Neutrophil (primary cell): ENCODE measurements around the gene TMX2.

Experiments used
- H3K27ac ChIP-seq: fragments of 200-600 bp; sonication (generic); 2 replicates; pipeline ENCODE4 v1.5.1; 2016; ENCODE audit warnings: mild to moderate bottlenecking, moderate library complexity
- H3K27me3 ChIP-seq: fragments of 200-600 bp; sonication (generic); 2 replicates; pipeline ENCODE4 v1.6.0; 2016; ENCODE audit warnings: mild to moderate bottlenecking
- H3K36me3 ChIP-seq: fragments of 200-600 bp; sonication (generic); 2 replicates; pipeline ENCODE4 v1.5.1; 2017
- H3K4me1 ChIP-seq, 2 experiments: fragments of 200-600 bp in 1 of 2; sonication (generic) in 1 of 2; 1 replicate in 1 of 2; 2 replicates in 1 of 2; pipeline versions ENCODE4 v1.5.1 to v1.6.1; 2013 to 2016; ENCODE audit warnings: low read depth in 1 of 2, low read length in 1 of 2, mild to moderate bottlenecking in 1 of 2, moderate library complexity in 1 of 2; ENCODE audit not compliant: control insufficient read depth in 1 of 2, insufficient read depth in 1 of 2
- H3K4me3 ChIP-seq, 2 experiments: fragments of 200-600 bp in 1 of 2; sonication (generic) in 1 of 2; 1 replicate in 1 of 2; 2 replicates in 1 of 2; pipeline ENCODE4 v1.5.1; 2013 to 2016; ENCODE audit warnings: low read depth in 1 of 2, low read length in 1 of 2, mild to moderate bottlenecking in 1 of 2, moderate library complexity in 1 of 2
- H3K9me3 ChIP-seq: fragments of 200-600 bp; sonication (generic); 2 replicates; pipeline ENCODE4 v1.5.1; 2016
- TF ChIP-seq, protein P1 (sequence below): fragments of 200-600 bp; sonication (generic); IDR thresholded peaks from 2 replicates; pipeline ENCODE4 v1.5.1; 2016; ENCODE audit warnings: antibody characterized with exemption

The TMX2 gene

DNA sequence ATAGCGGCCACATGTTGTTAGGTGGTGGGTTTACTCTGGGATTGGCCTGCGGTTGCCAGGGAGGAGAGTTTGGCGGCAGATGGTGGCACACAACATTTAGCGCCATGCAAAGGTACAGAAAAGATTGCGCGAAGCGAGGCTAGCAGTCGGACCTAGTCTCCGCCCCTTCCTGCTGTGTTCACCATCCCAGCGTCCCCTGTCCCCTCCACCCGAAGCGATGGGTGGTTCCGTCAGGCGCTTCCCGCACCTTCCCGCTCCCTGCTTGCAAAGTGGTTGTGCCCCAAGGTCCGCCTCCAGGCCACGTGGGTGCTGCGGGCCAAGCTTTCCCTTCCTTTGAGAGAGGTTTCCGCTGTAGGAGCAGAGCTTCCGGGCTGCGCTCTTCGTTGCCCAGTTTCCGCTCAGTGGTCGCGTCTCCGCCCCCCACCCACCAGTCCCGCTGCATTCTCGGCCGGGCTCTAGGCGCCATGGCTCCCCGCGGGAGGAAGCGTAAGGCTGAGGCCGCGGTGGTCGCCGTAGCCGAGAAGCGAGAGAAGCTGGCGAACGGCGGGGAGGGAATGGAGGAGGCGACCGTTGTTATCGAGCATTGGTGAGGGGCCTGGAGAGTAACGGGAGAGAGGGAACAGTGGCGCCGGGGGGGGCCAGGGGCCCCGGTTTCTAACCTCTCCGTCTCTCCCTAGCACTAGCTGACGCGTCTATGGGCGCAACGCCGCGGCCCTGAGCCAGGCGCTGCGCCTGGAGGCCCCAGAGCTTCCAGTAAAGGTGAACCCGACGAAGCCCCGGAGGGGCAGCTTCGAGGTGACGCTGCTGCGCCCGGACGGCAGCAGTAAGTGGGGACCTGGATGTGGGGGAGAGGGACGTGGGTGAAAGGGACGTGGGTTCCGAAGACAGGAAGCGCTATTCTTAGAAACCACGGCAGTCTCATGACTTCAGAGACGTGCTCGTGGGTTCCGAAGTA, 29.0 kb downstream of the TMX2 start, which contains the start of gene SELENOH:
Gene SELENOH (plus strand): TSS at position 360 of the 955 bp plus-strand sequence. CDS start 105 bp downstream, at position 465.
- Histone ChIP-seq H3K27ac (peak within 1 kb of the TSS; percentile 84), H3K36me3 (peaks cover 46% of the 10 kb centered on the region), H3K9me3 (no peaks in the 10 kb centered on the region), H3K27me3 (no peaks in the 10 kb centered on the region), H3K4me1 (peaks cover 17% of the 10 kb centered on the region in 2 experiments), H3K4me3 (peak within 1 kb of the TSS; percentile 62 to 88)
- TF ChIP-seq, protein P1, sequence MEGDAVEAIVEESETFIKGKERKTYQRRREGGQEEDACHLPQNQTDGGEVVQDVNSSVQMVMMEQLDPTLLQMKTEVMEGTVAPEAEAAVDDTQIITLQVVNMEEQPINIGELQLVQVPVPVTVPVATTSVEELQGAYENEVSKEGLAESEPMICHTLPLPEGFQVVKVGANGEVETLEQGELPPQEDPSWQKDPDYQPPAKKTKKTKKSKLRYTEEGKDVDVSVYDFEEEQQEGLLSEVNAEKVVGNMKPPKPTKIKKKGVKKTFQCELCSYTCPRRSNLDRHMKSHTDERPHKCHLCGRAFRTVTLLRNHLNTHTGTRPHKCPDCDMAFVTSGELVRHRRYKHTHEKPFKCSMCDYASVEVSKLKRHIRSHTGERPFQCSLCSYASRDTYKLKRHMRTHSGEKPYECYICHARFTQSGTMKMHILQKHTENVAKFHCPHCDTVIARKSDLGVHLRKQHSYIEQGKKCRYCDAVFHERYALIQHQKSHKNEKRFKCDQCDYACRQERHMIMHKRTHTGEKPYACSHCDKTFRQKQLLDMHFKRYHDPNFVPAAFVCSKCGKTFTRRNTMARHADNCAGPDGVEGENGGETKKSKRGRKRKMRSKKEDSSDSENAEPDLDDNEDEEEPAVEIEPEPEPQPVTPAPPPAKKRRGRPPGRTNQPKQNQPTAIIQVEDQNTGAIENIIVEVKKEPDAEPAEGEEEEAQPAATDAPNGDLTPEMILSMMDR, result no peak

DNA sequence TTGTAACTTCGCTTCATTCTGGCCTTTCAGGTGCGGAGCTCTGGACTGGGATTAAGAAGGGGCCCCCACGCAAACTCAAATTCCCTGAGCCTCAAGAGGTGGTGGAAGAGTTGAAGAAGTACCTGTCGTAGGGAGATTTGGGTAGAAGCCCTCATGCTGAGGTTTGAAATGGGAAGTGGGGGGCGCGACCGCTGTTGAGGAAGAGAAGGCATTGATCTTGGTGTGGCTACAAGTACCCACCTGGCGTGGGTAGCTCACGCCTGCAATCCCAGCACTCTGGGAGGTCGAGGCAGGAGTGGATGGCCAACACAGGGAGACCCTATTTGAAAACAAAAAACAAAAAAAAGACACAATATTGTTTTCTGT, 29.7 kb downstream of the TMX2 start:
- Histone ChIP-seq H3K4me1 (peaks cover 17% of the 10 kb centered on the region in 2 experiments), H3K36me3 (peaks cover 46% of the 10 kb centered on the region), H3K4me3 (peak overlapping the region; percentile 62 to 88), H3K27ac (peak overlapping the region; percentile 84), H3K27me3 (no peaks in the 10 kb centered on the region), H3K9me3 (no peaks in the 10 kb centered on the region)
- TF ChIP-seq, protein P1, result no peak

DNA sequence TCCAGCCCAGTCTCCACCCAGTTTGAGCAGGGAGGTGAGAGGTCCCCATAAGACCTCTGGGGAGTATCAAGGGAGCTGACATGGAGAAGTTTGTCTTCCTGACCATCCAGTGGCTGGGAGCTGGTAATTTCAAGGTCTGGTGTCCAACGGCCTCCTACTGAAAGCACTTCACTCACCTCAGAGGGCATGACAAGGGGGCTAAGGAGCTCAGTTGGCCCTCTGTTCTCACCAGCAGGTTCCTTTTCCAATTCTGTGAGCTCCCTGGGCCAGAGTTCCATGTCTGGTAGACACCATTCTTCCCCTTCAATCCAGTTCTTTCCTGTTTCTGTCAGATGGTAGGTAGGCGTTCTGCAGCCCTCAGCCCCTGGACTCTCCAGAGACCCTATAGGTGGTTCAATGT, 32.0 kb downstream of the TMX2 start:
- H3K4me3 ChIP-seq, result no peak overlapping the region
- TF ChIP-seq, protein P1, result no peak
- H3K36me3 ChIP-seq, result peaks cover 27% of the 10 kb centered on the region
- H3K9me3 ChIP-seq, result no peaks in the 10 kb centered on the region
- H3K4me1 ChIP-seq, result peaks cover 17% of the 10 kb centered on the region in 2 experiments
- H3K27me3 ChIP-seq, result no peaks in the 10 kb centered on the region
- no peak overlapping the region for H3K27ac ChIP-seq

GRCh38 chr11:57745206-57745605, 32.8 kb downstream of the TMX2 start:
- Histone ChIP-seq H3K4me1 (peaks cover 17% of the 10 kb centered on the region in 2 experiments), H3K27ac (no peak overlapping the region), H3K9me3 (no peaks in the 10 kb centered on the region), H3K36me3 (peaks cover 27% of the 10 kb centered on the region), H3K4me3 (no peak overlapping the region), H3K27me3 (no peaks in the 10 kb centered on the region)
- TF ChIP-seq, protein P1, result no peak

- no peak overlapping the region for H3K27ac ChIP-seq
- TF ChIP-seq, protein P1, result no peak
- H3K36me3 ChIP-seq, result peaks cover 27% of the 10 kb centered on the region
Observed at GRCh38 chr11:57746920-57747319, 34.5 kb downstream of the TMX2 start.

More at GRCh38 chr11:57746920-57747319, 34.5 kb downstream of the TMX2 start:
- Histone ChIP-seq H3K9me3 (no peaks in the 10 kb centered on the region), H3K4me3 (no peak overlapping the region), H3K4me1 (peaks cover 9% of the 10 kb centered on the region in 2 experiments), H3K27me3 (no peaks in the 10 kb centered on the region)
